ENCODE results near the gene NDUFA5. TPM values are rescaled to one million over a fixed set of nuclear protein-coding genes. Genes with fewer than 3 reads are reported as not detected.

The NDUFA5 gene
- total and polyA plus RNA-seq, 9 donors: 90.5 to 135 (median 114) TPM

DNA sequence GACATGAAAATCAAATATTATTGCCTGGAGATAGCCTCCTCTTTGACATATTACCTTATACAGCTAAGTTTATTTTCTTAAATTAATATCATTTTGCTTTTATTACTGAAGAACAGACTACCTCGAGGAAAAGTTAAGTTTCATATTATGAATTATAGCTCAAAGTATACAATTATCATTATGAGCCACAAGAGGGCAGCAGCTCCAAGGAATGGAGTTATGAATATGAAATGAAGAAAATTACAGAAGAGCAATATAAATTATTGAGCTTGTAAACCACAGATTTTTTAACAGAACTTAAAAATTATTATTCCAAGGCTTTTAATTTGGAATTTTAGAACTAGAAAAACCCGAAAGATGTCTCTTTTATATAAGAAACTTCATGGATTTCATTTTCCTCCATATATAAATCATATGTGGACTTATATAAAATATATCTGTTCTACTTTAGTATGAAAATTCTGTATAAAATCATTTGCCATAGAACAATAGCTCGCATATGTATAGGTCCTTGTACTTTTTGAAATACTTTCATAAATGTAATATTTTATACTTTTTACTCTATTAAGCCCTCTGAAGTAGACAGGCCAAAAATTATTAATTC lies 63.3 kb downstream of the NDUFA5 start:
- Histone ChIP-seq H3K4me1 (ENCODE audit: control insufficient read depth, insufficient read depth, low read length) (no peaks in the 10 kb centered on the region), H3K4me3 (ENCODE audit: low read length) (no peak overlapping the region), H3K27me3 (ENCODE audit: control insufficient read depth, insufficient read depth, low read length) (no peaks in the 10 kb centered on the region), H3K9me3 (replicated peaks; ENCODE audit: control insufficient read depth, low read depth, low read length) (no peaks in the 10 kb centered on the region), H3K36me3 (ENCODE audit: control insufficient read depth, insufficient read depth, low read length) (no peaks in the 10 kb centered on the region), H3K27ac (ENCODE audit: low read length) (no peak overlapping the region)
- no CpG with 5 or more reads among the region's 3 CpGs for WGBS (ENCODE audit: insufficient coverage)
- peak; percentile 48 for DNase-seq

DNA sequence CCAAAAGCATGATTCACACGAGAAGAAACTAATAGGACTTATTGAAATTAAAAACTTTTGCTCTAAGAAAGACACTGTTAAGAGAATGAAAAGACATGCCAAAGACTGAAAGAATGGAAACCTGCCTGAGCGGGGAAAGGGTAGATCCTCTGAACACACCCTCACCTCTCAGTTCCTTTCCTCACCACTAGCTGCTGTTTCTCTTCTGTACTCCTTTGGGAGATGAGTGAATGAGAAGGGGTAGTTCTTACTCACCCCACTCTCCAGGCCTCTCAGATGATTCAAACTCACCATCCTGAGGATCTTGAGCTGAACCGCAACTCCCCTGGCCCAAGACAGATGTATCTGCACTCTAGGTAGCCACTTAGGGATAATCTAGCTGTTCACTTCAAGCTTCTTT lies 65.1 kb downstream of the NDUFA5 start:
- Histone ChIP-seq H3K36me3 (ENCODE audit: control insufficient read depth, insufficient read depth, low read length) (no peaks in the 10 kb centered on the region), H3K27me3 (ENCODE audit: control insufficient read depth, insufficient read depth, low read length) (no peaks in the 10 kb centered on the region), H3K4me1 (ENCODE audit: control insufficient read depth, insufficient read depth, low read length) (no peaks in the 10 kb centered on the region), H3K27ac (ENCODE audit: low read length) (no peak overlapping the region), H3K9me3 (replicated peaks; ENCODE audit: control insufficient read depth, low read depth, low read length) (no peaks in the 10 kb centered on the region), H3K4me3 (ENCODE audit: low read length) (no peak overlapping the region)
- no peak for DNase-seq
- 100% methylated on average over 1 of the region's 3 CpGs for WGBS (ENCODE audit: insufficient coverage)

Other genes starting within 250 kb of the NDUFA5 start
- 0.84 TPM for gene IQUB, start 23.2 kb downstream of the NDUFA5 start, total RNA-seq
- gene IQUB, start 23.2 kb downstream of the NDUFA5 start, polyA plus RNA-seq (ENCODE audit: insufficient read depth in 1 of 8, insufficient read length in 8 of 8, low replicate concordance in 1 of 8): under 1 TPM; 0.16 to 0.47 (median 0.28) TPM
- gene ASB15, start 44.0 kb upstream of the NDUFA5 start, total RNA-seq: 4.6 TPM
- gene ASB15, start 44.0 kb upstream of the NDUFA5 start, polyA plus RNA-seq (ENCODE audit: insufficient read depth in 1 of 8, insufficient read length in 8 of 8, low replicate concordance in 1 of 8): 1 to 10 TPM; 3.0 to 7.1 (median 4.2) TPM
- gene LMOD2, start 98.0 kb upstream of the NDUFA5 start, total RNA-seq: 86.1 TPM
- gene LMOD2, start 98.0 kb upstream of the NDUFA5 start, polyA plus RNA-seq (ENCODE audit: insufficient read depth in 1 of 8, insufficient read length in 8 of 8, low replicate concordance in 1 of 8): 100 to 1,000 TPM in 6 of 8 donors, 10 to 100 TPM in 2; 58.8 to 277 (median 144) TPM
- 11.4 TPM for gene WASL, start 191.2 kb upstream of the NDUFA5 start, total RNA-seq
- gene WASL, start 191.2 kb upstream of the NDUFA5 start, polyA plus RNA-seq (ENCODE audit: insufficient read depth in 1 of 8, insufficient read length in 8 of 8, low replicate concordance in 1 of 8): 10 to 100 TPM; 27.2 to 39.4 (median 30.8) TPM

Measured in muscle of leg (tissue), 11 donors.